Stimulated activated CD4-positive, alpha-beta T cell treated with anti-CD3 and anti-CD28 coated beads, Interleukin-12 subunit alpha, Interleukin-12 subunit beta, amount 100 ng/mL, for 4 hours (primary cell): ENCODE results near the gene ABAT.
"Not testable (repeated sequence)": the region's sequence is repeated elsewhere in the genome, so short reads cannot be mapped to it uniquely, and the experiment has no call there.

Source experiments
- DNase-seq: peaks from one replicate; pipeline ENCODE4 v3.0.0-alpha.2; 2020

ABAT gene

DNA sequence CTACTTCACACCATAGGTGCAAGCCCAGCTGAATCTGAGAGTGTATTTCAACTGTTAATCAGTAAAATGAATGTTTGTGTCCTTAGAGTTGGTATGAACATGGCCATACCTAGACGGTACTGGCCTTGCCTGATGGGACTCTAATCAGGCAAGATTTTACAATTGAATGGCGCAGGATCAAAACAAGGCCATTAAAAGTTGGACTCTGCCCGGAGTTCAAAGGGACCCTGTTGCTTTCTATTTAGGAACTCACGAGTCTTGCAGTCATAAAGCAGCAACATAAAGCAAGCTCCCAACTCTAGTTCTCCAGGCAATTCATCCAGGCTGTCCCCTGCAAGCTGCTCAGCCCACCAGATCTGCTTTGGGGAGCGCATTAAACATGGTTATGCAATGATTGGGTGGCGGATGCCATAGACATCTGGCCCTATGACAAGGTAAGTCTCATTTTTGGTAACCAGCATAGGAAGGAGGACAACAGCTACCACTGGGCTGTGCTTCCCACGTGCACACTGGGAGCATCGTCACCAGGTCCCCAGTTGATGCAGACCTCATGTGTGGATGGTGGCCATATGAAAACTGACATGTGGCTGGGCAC lies 114.3 kb downstream of the ABAT start:
- DNase-seq, result no peak

DNA sequence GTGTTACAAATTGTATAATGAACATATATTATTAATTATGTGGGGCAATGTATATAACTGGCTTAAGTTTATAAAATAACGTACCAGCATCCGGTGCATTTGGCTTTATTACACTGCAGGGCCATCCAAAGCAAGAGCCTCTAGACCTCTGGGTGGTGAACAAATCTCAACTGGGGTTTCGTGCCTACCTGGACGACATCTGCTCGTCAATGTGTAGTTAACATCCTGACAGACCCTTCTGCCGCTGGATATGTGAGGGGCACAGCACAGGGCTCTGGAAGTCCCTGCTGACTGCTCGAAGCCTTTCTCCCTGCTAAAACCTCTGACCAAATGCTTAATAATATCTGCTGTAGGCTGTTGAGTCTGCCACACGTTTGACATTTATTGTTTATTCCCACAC lies 120.7 kb downstream of the ABAT start:
- DNase-seq, result no peak

GRCh38 chr16:8795818-8796217 lies 121.4 kb downstream of the ABAT start:
- DNase-seq, result no peak

- DNase-seq, result no peak
Observed at GRCh38 chr16:8796469-8797363, 122.3 kb downstream of the ABAT start.

DNA sequence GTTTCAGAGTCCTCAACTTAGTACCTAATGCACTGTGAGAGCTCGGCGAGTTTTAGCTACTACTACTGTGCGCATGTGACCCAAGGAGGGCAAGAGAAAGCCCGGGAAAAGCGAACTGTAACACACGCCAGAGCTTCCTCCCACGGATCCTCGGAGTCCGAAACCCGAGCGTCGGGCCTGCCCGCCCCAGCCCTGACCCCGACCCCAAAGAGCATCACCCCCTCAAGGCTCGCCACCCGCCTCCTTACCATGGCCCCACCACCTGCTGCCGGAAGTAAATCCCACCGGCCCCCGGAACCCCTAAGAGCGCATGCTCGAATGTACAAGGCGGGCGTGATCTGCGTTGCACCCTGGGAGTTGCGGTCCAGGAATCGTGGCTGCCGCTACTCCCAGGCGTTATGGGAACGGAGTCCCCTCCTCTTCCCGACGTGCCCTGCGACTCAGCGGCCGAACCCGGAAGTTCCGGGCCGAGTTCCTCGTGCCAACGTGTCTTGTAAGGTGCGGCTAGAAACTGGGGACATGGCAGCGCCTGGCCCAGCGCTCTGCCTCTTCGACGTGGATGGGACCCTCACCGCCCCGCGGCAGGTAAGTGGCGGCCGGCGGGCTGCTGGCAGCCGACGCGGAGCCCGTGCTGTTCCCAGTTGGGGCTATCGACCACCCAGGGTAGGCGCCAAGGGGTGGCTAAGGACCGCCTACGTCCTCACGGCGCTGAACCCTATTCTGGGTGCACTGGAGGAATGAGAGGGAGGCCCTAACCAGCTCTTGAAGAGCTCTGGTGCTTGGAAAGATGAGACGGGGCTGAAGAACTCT lies 123.2 kb downstream of the ABAT start, which contains the start of the genes PMM2 and TMEM186:
TSS of gene PMM2 (plus strand) at position 476 of the 810 bp plus-strand sequence. CDS start at position 520, 44 bp downstream.
TSS of gene TMEM186 (minus strand) at position 276 of the 810 bp plus-strand sequence. CDS start at position 251, 25 bp downstream.
- peak; percentile 91 for DNase-seq

DNA sequence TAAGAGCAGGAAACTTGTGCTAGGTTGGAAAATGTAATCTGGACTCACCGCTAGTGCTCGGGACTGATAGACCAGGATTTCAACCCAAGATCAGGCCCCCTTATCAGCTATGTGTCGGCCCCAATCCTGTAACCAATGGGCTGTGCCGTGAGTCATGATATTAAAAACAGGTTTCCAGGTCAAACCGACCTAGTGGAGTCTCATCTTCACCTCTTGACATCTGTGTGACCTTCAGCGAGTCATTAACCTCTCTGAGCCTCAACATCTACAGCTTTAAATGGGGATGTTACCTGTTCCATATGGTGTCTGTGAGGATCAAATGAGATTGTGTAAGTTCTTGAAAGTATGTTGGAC lies 123.7 kb downstream of the ABAT start:
- no peak for DNase-seq

- DNase-seq, result no peak
Observed at GRCh38 chr16:8798535-8799157, 124.2 kb downstream of the ABAT start.

DNA sequence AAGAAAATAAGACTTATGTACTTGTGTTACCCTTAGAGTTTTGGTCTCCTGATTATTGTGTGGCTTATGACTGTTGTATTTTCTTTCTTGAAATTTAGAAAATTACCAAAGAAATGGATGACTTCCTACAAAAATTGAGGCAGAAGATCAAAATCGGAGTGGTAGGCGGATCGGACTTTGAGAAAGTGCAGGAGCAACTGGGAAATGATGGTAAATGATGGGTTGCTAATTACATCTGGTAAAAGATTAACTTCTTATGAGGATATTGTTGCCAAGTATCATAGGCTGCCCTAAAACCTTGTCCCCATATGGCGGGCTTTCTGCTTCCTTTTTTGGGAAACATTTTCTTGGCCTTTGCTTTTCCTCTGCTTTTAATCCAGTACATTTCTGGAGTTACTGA lies 127.3 kb downstream of the ABAT start:
- DNase-seq, result no peak

DNA sequence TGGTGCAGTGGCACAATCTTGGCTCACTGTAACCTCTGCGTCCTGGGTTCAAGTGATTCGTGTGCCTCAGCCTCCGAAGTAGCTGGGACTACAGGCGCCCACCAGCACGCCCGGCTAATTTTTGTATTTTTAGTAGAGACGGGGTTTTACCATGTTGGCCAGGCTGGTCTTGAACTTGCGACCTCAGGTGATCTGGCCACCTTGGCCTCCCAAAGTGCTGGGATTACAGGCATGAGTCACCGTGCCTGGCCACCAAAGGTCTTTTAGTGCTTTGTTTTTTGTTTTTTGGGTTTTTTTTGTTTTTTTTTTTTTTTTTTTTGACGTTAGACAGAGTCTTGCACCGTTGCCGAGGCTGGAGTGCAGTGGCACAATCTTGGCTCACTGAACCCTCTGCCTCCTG lies 129.3 kb downstream of the ABAT start:
- DNase-seq, result not testable (repeated sequence)

GRCh38 chr16:8804313-8804712 lies 129.9 kb downstream of the ABAT start:
- no peak for DNase-seq

GRCh38 chr16:8806272-8806983 lies 132.0 kb downstream of the ABAT start:
- DNase-seq, result no peak

GRCh38 chr16:8807189-8807588 lies 132.8 kb downstream of the ABAT start:
- no peak for DNase-seq

- DNase-seq, result no peak
Observed at GRCh38 chr16:8808009-8808408, 133.6 kb downstream of the ABAT start.

DNA sequence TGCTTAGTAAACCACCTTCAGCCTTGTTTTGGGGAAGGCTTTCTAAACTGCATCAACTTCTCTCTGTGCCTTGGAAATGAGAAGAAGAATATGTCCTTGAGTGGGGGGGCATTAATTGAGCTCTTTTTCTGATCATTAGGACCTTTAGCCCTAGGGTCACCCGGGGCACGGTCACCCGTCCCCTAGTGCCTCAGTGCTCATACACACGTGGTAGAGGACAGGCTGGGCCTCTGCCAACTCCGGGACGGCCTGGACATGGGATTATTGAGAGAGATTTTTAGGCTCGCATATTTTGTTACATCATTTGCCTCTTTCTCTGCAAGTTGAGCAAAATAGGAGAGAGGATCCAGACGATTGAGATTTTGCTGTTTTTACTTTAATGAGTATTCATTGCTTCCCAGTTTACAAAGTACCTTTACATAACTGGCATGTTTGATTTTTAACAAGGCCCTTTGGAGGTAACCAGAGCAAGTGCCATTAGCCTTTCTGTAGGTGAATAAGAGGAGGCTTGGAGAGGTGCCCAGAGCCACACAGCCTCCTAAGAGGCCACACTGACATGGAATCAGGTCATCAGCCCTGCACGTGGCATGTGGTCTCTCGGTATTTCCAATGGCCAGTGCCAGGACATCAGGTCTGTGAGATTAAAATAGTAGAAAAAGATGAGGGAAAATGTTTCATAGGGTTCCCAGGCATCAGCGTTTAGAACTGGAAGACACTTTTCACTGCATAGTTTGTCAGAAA lies 134.4 kb downstream of the ABAT start:
- no peak for DNase-seq

GRCh38 chr16:8812162-8812843 lies 137.9 kb downstream of the ABAT start:
- no peak for DNase-seq

GRCh38 chr16:8814095-8814806 lies 139.8 kb downstream of the ABAT start:
- DNase-seq, result no peak

- DNase-seq, result no peak
Observed at GRCh38 chr16:8816967-8817655, 142.7 kb downstream of the ABAT start.

DNA sequence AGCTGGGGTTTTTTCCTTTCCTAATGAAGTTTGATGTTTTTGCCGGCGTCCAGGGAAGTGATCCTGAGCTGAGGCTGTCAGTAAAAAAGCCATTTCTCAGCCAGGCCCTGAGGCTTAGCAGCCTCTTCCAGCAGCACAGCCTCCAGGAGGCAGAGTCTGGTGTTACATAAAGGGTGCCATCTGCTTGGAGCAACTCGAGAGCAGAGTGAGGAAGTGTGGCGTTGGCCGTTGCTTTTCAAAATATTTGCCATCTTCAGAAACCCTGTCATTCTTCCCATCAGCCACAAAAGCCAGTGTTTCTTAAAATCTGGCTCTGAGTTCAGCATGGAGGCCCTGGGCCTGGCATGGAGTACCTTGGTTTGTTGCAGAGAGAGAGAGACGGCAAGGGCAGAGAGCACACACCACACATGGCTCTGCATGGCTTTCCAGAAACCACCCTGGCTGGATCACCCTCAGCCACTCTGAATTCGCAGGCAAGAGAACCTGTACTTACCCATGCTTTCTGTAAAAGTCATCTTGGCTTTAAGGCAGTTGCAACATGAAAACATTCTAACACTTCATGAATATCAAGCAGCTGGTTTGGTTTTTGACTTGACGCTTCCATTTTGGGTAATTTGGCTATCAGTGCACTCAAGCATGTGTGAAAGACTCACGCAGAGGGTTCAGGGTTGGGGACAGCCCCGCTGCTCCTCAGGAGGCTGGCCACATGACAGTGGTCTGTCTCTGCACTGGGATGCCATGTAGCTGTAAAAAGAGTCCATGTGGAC lies 144.3 kb downstream of the ABAT start:
- no peak for DNase-seq
